Activated CD4-positive, alpha-beta T cell treated with anti-CD3 and anti-CD28 coated beads, Interleukin-2, amount 50 U/mL, for 16 hours (primary cell): ENCODE measurements around the gene TMEM178B.

Experiments used
- DNase-seq: peaks from one replicate; pipeline ENCODE4 v3.0.0-alpha.2; 2020

Gene TMEM178B

DNA sequence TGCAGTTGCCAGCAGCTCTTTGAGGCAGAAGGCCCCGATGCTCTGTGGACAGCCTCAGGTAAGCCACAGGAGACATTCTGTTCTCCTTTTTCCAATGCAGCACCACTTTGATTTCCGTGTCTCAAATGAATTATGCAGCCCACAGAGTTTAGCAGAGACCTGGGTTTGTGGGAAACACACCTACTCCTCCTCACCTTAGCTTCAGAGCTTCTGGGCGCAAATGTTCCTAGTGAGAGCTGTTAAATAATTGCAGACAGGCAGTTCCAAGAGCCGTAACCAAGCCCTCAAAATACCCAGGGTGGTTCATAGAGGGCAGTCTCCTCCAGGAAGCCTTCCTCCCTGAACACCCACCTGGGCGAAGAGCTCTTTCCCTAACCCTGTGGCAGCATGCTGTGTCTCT lies 408.1 kb downstream of the TMEM178B start:
- no peak for DNase-seq

GRCh38 chr7:141483044-141483443 lies 409.2 kb downstream of the TMEM178B start:
- DNase-seq, result peak; percentile 10

GRCh38 chr7:141484907-141485306 lies 411.0 kb downstream of the TMEM178B start:
- no peak for DNase-seq

DNA sequence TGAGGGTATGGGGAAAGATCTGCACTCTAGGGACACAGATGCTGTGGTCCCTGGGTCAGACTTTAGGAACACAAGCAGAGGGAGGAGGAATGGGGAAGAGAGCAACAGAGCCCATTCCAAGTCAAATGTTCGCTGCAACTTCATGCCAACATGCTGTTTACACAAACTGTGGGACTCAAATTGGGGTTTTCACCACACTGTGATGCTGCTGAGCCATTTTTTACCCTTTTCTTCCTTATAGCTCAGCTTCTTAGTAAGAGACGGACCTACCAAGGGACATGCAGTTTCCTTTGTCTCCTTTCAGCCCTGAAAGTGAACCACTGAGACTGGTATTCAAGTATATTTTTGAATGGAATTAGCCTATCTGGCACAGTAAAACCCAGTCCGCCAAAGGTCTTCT lies 413.1 kb downstream of the TMEM178B start:
- DNase-seq, result no peak

DNA sequence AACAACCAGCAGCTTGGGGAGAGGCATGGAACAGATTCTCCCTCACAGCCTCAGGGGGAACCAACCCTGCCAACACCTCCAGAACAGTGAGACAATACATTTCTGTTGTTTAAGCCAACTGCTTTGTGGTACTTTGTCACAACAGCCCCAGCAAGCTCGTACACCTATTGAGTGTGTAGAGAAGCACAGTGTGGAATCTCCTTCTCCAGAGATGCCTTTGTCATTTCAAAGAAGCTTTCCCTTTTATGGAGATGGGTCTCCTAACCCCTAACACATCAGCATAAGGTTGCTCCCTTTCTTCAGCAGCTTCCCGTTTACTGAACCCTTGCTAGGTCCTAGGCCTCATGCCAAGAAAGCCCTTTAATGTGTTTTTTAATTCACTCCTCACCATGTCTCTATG lies 416.6 kb downstream of the TMEM178B start:
- no peak for DNase-seq

GRCh38 chr7:141495057-141495456 lies 421.2 kb downstream of the TMEM178B start:
- DNase-seq, result no peak

DNA sequence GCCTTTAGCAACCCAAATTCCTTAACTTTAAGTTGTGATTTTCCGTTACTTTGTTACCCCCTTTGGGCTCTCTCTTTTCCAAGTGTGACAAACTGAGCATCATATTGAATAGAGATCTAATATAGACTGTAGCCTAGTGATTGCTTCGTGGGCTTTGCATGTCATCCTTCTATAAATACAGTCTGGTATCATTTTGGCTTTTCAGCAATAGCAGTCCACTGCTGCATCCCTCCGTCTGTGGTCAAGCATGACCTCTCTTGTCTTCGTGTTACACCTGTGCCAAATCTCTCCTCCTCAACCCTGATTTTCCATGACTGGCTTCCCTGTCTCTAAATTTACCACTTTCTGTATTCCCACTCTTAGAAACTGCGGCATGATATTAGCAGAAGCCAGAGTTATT lies 423.5 kb downstream of the TMEM178B start:
- no peak for DNase-seq

GRCh38 chr7:141500608-141501007 lies 426.7 kb downstream of the TMEM178B start:
- no peak for DNase-seq

DNA sequence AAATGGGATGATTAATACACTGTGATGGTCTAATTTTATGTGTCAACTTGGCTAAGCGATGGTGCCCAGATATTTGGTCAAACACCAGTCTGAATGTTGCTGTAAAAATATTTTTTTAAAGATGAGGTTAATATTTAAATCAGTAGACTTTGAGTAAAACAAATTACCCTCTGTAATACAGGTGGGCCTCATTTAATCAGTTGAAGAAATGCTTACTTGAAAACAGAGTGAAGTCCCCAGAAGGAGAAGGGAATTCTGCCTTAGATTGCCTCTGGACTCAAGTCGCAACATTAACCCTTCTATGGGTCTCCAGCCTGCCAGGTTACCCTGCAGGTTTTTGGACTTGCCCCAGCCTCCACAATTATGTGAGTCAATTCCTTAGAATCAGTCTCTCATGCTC lies 427.6 kb downstream of the TMEM178B start:
- no peak for DNase-seq

DNA sequence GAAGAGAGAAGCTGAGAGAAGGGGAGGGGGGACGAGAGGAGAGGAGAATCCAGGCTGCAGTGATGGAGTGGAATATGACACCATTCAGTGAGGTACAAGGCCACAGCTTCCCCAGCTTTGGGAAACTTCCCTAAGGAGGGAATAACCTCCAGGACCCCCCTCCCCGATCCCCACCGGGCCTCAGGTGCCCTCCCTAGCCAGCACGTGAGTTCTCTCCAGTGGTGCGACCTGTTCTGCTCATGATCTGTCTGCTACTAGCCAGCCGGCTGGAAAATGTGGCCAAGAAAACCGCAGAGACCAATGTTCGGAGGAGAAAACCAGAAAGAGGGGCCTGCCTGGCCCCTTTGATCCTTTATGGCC lies 437.4 kb downstream of the TMEM178B start:
- DNase-seq, result no peak

DNA sequence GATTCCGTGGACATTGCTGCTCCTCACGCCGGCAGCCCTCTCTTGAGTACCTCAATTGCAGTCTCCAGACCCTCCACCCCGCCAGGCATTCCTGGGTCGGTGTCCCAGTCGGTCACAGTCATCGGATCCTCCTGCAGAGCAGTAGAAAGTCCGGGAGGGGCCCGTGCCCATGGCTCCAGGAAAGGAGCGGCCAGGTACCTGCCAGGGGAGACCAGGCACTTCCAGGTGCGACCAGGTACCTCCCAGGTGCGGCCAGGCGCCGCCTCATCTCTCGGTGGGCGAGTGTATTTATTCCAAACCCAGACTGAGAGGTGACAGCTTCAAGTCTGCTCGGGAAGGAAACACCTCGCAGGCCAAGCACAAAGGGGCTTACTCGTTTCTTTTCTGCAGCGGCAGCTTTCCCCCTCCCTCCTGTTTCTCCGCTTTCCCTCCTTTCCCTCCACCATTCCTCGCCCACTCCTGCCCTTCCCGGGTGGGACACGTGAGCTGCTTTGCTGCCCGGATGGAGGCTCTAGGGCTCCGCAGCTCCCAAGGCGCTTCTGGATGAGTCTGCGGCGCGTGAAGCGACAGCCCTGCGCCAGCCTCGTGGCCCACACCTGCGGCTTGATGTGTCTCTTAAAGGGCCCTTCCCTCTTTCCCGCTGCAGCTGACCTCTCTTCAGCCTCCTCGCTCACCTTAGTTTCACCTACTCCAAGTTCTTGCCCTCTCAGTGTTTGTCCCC lies 438.0 kb downstream of the TMEM178B start:
- DNase-seq, result no peak

DNA sequence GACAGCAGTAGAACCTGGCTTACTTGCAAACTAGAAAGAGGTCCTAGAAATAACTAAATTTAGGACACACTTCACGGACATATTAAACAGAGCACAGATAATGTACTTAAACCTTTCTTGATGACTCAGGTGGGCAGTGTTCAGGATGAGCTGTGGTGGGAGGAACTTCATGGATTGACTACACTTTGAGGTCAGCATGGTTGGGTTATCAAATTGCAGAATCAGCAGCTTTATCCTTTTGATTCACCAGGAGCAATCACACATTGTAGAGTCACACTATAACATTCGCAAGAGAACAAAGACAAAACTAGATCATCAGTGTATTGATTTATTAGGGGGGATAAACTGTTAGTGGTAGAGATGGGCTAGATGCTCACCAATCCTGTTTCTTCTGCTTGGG lies 438.7 kb downstream of the TMEM178B start:
- DNase-seq, result peak; percentile 27

- no peak for DNase-seq
These were observed 439.9 kb downstream of the TMEM178B start for GRCh38 chr7:141513720-141514119.

DNA sequence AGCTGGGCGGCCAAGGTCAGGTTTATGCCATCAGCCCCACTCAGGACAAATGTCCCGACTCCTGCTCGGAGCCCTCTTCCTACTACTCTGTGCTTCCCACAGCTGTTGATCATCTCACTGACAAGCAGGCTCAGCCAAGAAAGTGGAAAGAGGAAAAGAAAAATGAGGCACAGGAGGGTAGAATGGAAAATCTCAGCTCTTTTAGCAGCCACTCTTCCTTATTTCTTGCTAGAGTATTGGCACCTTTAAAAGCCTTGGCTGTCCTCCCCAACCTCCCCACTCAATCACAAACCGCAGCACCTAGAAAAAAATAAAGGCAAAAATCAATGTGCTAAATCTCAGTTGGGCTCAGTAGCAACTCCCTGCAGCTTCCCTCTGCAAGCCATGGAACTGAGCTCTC lies 442.1 kb downstream of the TMEM178B start:
- DNase-seq, result no peak

DNA sequence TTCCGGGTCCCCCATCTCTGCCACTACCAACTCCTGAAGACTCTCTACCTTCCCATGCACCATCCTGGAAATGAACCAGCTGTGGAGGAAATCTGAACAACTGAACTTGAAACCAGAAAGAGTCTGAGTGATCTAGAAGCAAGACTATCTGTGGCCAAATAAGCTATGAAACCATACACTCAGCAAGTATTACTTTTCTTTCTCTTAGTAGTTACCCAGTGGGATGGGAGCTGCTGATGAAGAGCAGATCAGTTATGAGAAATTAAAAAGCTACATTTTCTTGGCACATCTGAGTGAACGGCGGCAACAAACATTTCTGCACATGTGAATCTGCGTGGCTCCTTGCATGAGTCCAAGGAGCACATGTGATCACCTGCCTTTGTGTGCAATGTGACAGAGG lies 445.8 kb downstream of the TMEM178B start:
- no peak for DNase-seq

DNA sequence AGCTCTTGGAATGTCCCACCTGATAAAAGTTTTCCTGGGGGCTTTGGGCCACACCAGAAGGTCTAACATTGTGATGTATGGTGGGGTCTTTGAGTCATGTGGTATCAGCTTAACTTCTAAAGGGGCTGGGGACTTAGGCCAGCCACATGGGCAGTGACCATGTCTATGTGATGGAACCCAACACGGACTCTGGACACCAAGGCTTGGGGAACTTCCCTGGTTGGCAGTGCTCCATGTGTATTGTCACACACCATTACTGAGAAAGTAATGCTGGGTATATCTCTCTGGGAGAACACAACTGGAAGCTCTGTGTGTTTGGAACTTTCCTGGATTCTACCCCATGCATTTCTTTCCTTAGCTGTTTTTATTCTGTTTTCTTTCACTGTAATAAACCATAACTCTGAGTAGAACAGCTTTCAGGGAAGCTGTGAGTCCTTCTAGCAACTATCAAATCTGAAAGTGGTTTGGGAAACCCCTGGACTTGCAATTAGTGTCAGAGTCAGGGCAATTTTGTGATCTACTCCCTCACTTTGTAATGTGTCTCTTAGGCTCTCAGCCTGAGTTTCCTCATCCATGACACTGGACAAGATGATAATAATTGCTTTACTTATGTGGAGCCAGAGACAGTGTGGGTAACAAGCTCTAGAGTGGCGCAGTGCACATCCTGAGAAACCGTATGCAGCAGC lies 448.9 kb downstream of the TMEM178B start:
- no peak for DNase-seq

DNA sequence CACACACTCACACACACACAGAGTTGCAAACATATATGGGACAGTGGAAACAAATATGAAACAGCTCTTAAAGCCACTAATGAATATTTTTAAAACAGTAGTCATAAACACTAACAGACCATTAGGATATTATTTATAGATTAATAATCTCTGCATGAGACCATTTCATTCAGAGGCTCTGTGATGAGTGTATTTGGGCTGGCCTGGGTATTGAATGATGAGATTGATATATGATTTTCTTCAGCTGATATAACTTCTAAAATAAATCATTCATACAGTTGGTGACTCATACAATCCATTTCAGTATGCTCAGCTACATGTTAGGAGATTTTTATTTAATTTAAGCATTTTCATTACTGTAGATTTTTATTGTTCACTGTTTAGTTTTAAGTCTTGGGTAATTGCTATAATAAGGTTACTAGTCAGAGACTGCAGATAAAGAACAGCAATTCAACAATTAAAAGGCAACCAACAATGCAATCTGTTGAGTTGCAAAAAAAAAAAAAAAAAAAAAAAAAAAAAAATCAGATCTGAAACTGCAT lies 452.2 kb downstream of the TMEM178B start:
- no peak for DNase-seq

- DNase-seq, result no peak
These were observed 453.2 kb downstream of the TMEM178B start for GRCh38 chr7:141527076-141527475.

DNA sequence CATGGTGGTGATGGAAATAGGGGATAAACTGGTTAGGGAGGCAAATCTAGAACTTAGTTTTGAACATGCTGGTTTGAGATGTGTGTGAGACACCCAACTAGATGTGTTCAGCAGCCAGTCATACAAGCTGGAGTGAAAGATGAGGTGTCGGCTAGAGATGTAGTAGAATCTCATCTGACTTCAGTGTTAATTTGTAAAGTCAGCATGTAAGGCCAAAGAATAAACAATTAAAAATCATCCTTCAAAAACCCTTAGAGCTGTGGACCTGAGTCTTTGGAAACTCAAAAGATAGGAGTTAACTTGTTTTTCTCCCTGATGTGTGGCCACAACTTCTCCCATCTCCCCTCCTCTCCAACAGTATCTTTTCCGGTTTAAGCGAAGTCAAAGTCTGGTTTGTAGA lies 454.5 kb downstream of the TMEM178B start:
- DNase-seq, result no peak
